HepG2 (cell line): ENCODE measurements around the gene SLC27A3. TPM values are rescaled to one million over a fixed set of nuclear protein-coding genes. Genes with fewer than 3 reads are reported as not detected.
A peak's percentile ranks its signal among the peaks of the same experiment; 100 is the strongest.

Experiments
- ASH2L ChIP-seq: fragments of 300-600, 200-600 bp; sonication (generic); IDR thresholded peaks from 2 replicates; pipeline ENCODE4 v1.7.0; 2017; ENCODE audit warnings: low read depth, mild to moderate bottlenecking, moderate library complexity, mixed read lengths, low read length; ENCODE audit not compliant: insufficient read length
- BORCS8-MEF2B ChIP-seq: sonication (generic); formaldehyde crosslinking; IDR thresholded peaks from 2 replicates; pipeline ENCODE4 v1.8.0; 2022; ENCODE audit warnings: mild to moderate bottlenecking, missing genetic modification reagents
- FOXA1 ChIP-seq, 2 experiments: fragments of 450-650 bp in 1 of 2; sonication (generic) in 1 of 2; formaldehyde crosslinking in 1 of 2; IDR thresholded peaks; 2 replicates each; pipeline versions ENCODE4 v1.4.0 to v1.6.1; 2016 to 2020; ENCODE audit warnings: missing genetic modification reagents in 1 of 2
- FOXP1 ChIP-seq, 2 experiments: fragments of 450-650 bp in 1 of 2; IDR thresholded peaks; 2 replicates each; pipeline ENCODE4 v1.6.1; 2017 to 2018; ENCODE audit warnings: antibody characterized with exemption in 1 of 2
- GZF1 ChIP-seq: sonication (generic); formaldehyde crosslinking; IDR thresholded peaks from 2 replicates; pipeline ENCODE4 v1.5.1; 2020; ENCODE audit warnings: mild to moderate bottlenecking, missing genetic modification reagents
- HMG20B ChIP-seq: conservative IDR thresholded peaks from 2 replicates; pipeline ENCODE4 v1.6.1; 2016; ENCODE audit warnings: missing genetic modification reagents, missing compliant biosample characterization
- ISL2 ChIP-seq: sonication (generic); formaldehyde crosslinking; IDR thresholded peaks from 2 replicates; pipeline ENCODE4 v1.5.0; 2020; ENCODE audit warnings: missing genetic modification reagents
- KLF16 ChIP-seq, 2 experiments: sonication (generic) in 1 of 2; formaldehyde crosslinking in 1 of 2; IDR thresholded peaks; 2 replicates each; pipeline versions ENCODE4 v1.6.1 to v1.8.0; 2016 to 2023; ENCODE audit warnings: missing genetic modification reagents in 2 of 2, missing compliant biosample characterization in 1 of 2
- MYC ChIP-seq: sonication (generic); formaldehyde crosslinking; IDR thresholded peaks from 2 replicates; pipeline ENCODE4 v1.9.0; 2021; ENCODE audit warnings: missing genetic modification reagents, borderline replicate concordance
- PATZ1 ChIP-seq: sonication (generic); formaldehyde crosslinking; IDR thresholded peaks from 2 replicates; pipeline ENCODE4 v1.4.0; 2020; ENCODE audit warnings: missing genetic modification reagents
- PHF8 ChIP-seq: sonication (generic); formaldehyde crosslinking; IDR thresholded peaks from 2 replicates; pipeline ENCODE4 v1.5.0; 2020; ENCODE audit warnings: missing genetic modification reagents
- REPIN1 ChIP-seq: sonication (generic); formaldehyde crosslinking; IDR thresholded peaks from 2 replicates; pipeline ENCODE4 v1.8.0; 2022; ENCODE audit warnings: missing genetic modification reagents, low read depth, mild to moderate bottlenecking, borderline replicate concordance
- RXRB ChIP-seq: IDR thresholded peaks from 2 replicates; pipeline ENCODE4 v1.6.1; 2016; ENCODE audit warnings: borderline replicate concordance, missing genetic modification reagents, missing compliant biosample characterization
- THAP11 ChIP-seq: IDR thresholded peaks from 2 replicates; pipeline ENCODE4 v1.6.1; 2016; ENCODE audit warnings: missing biosample characterization, missing genetic modification reagents
- TRAFD1 ChIP-seq: sonication (generic); formaldehyde crosslinking; IDR thresholded peaks from 2 replicates; pipeline ENCODE4 v1.5.1; 2020; ENCODE audit warnings: missing genetic modification reagents, mild to moderate bottlenecking, borderline replicate concordance
- ZMYM3 ChIP-seq: sonication (generic); formaldehyde crosslinking; IDR thresholded peaks from 2 replicates; pipeline ENCODE4 v1.5.1; 2020; ENCODE audit warnings: mild to moderate bottlenecking, missing genetic modification reagents
- ZNF251 ChIP-seq: sonication (generic); formaldehyde crosslinking; IDR thresholded peaks from 2 replicates; pipeline ENCODE4 v1.9.0; 2021; ENCODE audit warnings: mild to moderate bottlenecking, missing genetic modification reagents
- ZSCAN21 ChIP-seq: sonication (generic); formaldehyde crosslinking; IDR thresholded peaks from 2 replicates; pipeline ENCODE4 v1.8.0; 2022; ENCODE audit warnings: mild to moderate bottlenecking, missing genetic modification reagents, moderate library complexity, borderline replicate concordance
- polyA plus RNA-seq, 8 experiments: library from polyadenylated mRNA; depleted of rRNA in 3 of 8; stranded (reverse) in 7 of 8; unstranded in 1 of 8; fragments of >200 nt; fragmentation: Illumina TruSeq in 4 of 8; extraction: Trizol in 4 of 8; gene quantifications; 2 replicates each; pipeline versions ENCODE4 v1.2.1 to v1.2.3, GENCODE V29; 2011 to 2016; ENCODE audit warnings: low read depth in 4 of 8, missing spikeins in 1 of 8, mixed read lengths in 1 of 8; ENCODE audit not compliant: insufficient read depth in 1 of 8
- total RNA-seq, 5 experiments: library from RNA; depleted of rRNA; stranded (reverse); fragments of >200 nt; fragmentation: Illumina TruSeq; extraction: Trizol; gene quantifications; 2 replicates each; pipeline ENCODE4 v1.2.3, GENCODE V29; 2016; ENCODE audit warnings: low read depth in 1 of 5
- TF ChIP-seq, protein P1 (sequence below): sonication (generic); formaldehyde crosslinking; IDR thresholded peaks from 2 replicates; pipeline ENCODE4 v1.5.0; 2020; ENCODE audit warnings: missing genetic modification reagents
- TF ChIP-seq, protein P2 (sequence below): sonication (generic); formaldehyde crosslinking; IDR thresholded peaks from 2 replicates; pipeline ENCODE4 v1.4.0; 2020; ENCODE audit warnings: mild to moderate bottlenecking, missing genetic modification reagents

The SLC27A3 gene
- total and polyA plus RNA-seq, 2 of the 13 experiments (the other 11 are each of a cell fraction or from before 2014, with no cell fraction given), result 4.3 to 10.3 TPM

DNA sequence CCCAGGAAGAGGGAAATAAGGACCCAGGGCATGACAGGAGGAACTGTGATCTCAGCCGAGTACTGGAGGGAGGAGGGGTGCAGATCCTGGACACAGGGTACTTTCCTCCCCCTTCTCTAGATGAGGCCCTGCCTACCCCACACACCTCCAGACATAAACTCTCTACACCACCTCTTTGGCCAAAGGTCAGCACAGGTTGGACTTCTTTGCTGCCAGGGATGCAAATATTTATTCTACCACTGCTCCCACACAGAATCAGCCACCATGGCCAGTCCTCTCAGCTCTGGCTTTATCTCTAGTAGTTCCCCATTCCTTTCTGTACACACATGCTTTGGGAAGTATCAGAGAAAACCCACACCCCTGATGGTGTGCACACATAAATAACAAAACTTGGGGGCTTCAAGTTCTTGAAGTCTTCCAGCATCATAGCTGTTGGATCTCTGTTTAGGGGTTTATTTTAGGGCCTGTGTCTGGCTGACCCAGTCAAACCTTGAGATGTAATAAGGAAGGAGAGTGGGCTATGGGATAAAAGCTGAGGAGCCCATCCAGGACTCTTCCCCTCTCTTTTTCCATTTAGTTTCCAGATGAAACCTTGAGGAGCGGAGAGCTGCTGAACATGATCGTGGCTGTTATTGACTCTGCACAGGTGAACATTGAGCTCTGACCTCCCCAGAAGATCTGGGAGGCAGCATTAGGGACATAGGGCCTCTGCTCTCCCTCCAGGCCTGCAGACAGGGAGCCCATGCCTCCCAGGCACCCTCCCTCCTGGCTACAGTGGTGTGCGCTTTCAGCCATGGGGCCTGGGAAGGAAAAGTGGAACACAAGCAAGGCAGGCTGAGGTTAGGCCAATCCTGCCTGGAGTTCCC lies 6.7 kb upstream of the SLC27A3 start (continued):
- TF ChIP-seq TRAFD1 (no peak), BORCS8-MEF2B (CRISPR knock-in tag) (0 out of 2 replicates have a peak, but pooled peaks have one; percentile 29), PHF8 (CRISPR knock-in tag) (peak; percentile 11; the same call in 1 of the 2 replicates), KLF16 (CRISPR knock-in tag; IDR thresholded peaks at IDR 0.05) (peak in 1 of 2 experiments; percentile 37; a peak in 1 of 4 replicates), REPIN1 (CRISPR knock-in tag) (peak; percentile 70), FOXP1 (IDR thresholded peaks at IDR 0.05) (no peak), FOXP1 (CRISPR knock-in tag; IDR thresholded peaks at IDR 0.05) (peak; percentile 31; the same call in 1 of the 2 replicates), ZSCAN21 (CRISPR knock-in tag) (peak; percentile 48; the same call in 1 of the 2 replicates), PATZ1 (peak; percentile 78), ASH2L (peak; percentile 76), ZMYM3 (CRISPR knock-in tag) (no peak), RXRB (CRISPR knock-in tag) (peak; percentile 38; the same call in 1 of the 2 replicates), ZNF251 (CRISPR knock-in tag) (no peak), HMG20B (CRISPR knock-in tag) (0 out of 2 replicates have a peak, but pooled peaks have one; percentile 30), THAP11 (CRISPR knock-in tag) (peak; percentile 21; the same call in 1 of the 2 replicates), MYC (peak; percentile 51; the same call in 1 of the 2 replicates), FOXA1 (IDR thresholded peaks at IDR 0.05) (no peak), FOXA1 (CRISPR knock-in tag; IDR thresholded peaks at IDR 0.05) (peak; percentile 65), GZF1 (CRISPR knock-in tag) (no peak), ISL2 (CRISPR knock-in tag) (peak; percentile 59; the same call in 1 of the 2 replicates)
- TF ChIP-seq, protein P1, sequence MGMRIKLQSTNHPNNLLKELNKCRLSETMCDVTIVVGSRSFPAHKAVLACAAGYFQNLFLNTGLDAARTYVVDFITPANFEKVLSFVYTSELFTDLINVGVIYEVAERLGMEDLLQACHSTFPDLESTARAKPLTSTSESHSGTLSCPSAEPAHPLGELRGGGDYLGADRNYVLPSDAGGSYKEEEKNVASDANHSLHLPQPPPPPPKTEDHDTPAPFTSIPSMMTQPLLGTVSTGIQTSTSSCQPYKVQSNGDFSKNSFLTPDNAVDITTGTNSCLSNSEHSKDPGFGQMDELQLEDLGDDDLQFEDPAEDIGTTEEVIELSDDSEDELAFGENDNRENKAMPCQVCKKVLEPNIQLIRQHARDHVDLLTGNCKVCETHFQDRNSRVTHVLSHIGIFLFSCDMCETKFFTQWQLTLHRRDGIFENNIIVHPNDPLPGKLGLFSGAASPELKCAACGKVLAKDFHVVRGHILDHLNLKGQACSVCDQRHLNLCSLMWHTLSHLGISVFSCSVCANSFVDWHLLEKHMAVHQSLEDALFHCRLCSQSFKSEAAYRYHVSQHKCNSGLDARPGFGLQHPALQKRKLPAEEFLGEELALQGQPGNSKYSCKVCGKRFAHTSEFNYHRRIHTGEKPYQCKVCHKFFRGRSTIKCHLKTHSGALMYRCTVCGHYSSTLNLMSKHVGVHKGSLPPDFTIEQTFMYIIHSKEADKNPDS (CRISPR knock-in tag), result peak; percentile 30; the same call in 1 of the 2 replicates
- TF ChIP-seq, protein P2, sequence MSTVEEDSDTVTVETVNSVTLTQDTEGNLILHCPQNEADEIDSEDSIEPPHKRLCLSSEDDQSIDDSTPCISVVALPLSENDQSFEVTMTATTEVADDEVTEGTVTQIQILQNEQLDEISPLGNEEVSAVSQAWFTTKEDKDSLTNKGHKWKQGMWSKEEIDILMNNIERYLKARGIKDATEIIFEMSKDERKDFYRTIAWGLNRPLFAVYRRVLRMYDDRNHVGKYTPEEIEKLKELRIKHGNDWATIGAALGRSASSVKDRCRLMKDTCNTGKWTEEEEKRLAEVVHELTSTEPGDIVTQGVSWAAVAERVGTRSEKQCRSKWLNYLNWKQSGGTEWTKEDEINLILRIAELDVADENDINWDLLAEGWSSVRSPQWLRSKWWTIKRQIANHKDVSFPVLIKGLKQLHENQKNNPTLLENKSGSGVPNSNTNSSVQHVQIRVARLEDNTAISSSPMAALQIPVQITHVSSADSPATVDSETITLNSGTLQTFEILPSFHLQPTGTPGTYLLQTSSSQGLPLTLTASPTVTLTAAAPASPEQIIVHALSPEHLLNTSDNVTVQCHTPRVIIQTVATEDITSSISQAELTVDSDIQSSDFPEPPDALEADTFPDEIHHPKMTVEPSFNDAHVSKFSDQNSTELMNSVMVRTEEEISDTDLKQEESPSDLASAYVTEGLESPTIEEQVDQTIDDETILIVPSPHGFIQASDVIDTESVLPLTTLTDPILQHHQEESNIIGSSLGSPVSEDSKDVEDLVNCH, result no peak
